Measurements from ENCODE around the gene ADAMTS9. TPM values are rescaled to one million over a fixed set of nuclear protein-coding genes. Genes with fewer than 3 reads are reported as not detected.

The ADAMTS9 gene
- polyA plus RNA-seq, 1 experiment: 0.16 TPM

- DNase-seq (ENCODE audit: low read depth): no peak
- no peaks in the 10 kb centered on the region for H3K27me3 ChIP-seq (ENCODE audit: control insufficient read depth, insufficient read depth, low read length)
- no peaks in the 10 kb centered on the region for H3K36me3 ChIP-seq (ENCODE audit: control insufficient read depth, insufficient read depth, low read length)
- ChIA-PET CTCF (interaction anchor here (0.7 to 1.0 kb wide), 3 partner anchors 9 to 654 kb away, joined by 3 read pairs; no protein-coding TSS in a partner anchor), POLR2A (no interaction called here)
- no peak for TF ChIP-seq CTCF (IDR thresholded peaks at IDR 0.05; ENCODE audit: insufficient read depth, low read depth, low read length)
- no peak overlapping the region for H3K4me3 ChIP-seq (ENCODE audit: low read depth, low read length)
Measured at GRCh38 chr3:64638981-64639481, 48.8 kb downstream of the ADAMTS9 start.

GRCh38 chr3:64638511-64638910 is 49.3 kb downstream of the ADAMTS9 start:
- CTCF ChIA-PET: interaction anchor here (0.9 to 1.0 kb wide), 2 partner anchors 10 to 40 kb away, joined by 3 read pairs; no protein-coding TSS in a partner anchor
- no peaks in the 10 kb centered on the region for H3K36me3 ChIP-seq (ENCODE audit: control insufficient read depth, insufficient read depth, low read length)
- DNase-seq (ENCODE audit: low read depth): no peak
- H3K27me3 ChIP-seq (ENCODE audit: control insufficient read depth, insufficient read depth, low read length): no peaks in the 10 kb centered on the region
- TF ChIP-seq CTCF (IDR thresholded peaks at IDR 0.05; ENCODE audit: insufficient read depth, low read depth, low read length): no peak
- no peak overlapping the region for H3K4me3 ChIP-seq (ENCODE audit: low read depth, low read length)
- POLR2A ChIA-PET: no interaction called here

GRCh38 chr3:64634417-64634816 is 53.4 kb downstream of the ADAMTS9 start:
- no peak for DNase-seq (ENCODE audit: low read depth)
- no peak for TF ChIP-seq CTCF (IDR thresholded peaks at IDR 0.05; ENCODE audit: insufficient read depth, low read depth, low read length)
- H3K4me3 ChIP-seq (ENCODE audit: low read depth, low read length): no peak overlapping the region
- H3K36me3 ChIP-seq (ENCODE audit: control insufficient read depth, insufficient read depth, low read length): no peaks in the 10 kb centered on the region
- H3K27me3 ChIP-seq (ENCODE audit: control insufficient read depth, insufficient read depth, low read length): no peaks in the 10 kb centered on the region
- POLR2A ChIA-PET: no interaction called here
- CTCF ChIA-PET: no interaction called here

GRCh38 chr3:64631951-64632350 is 55.8 kb downstream of the ADAMTS9 start:
- ChIA-PET CTCF (no interaction called here), POLR2A (no interaction called here)
- Histone ChIP-seq H3K36me3 (ENCODE audit: control insufficient read depth, insufficient read depth, low read length) (no peaks in the 10 kb centered on the region), H3K4me3 (ENCODE audit: low read depth, low read length) (no peak overlapping the region), H3K27me3 (ENCODE audit: control insufficient read depth, insufficient read depth, low read length) (no peaks in the 10 kb centered on the region)
- no peak for DNase-seq (ENCODE audit: low read depth)
- no peak for TF ChIP-seq CTCF (IDR thresholded peaks at IDR 0.05; ENCODE audit: insufficient read depth, low read depth, low read length)

- no peak for DNase-seq (ENCODE audit: low read depth)
Measured at GRCh38 chr3:64627471-64628321, 60.1 kb downstream of the ADAMTS9 start.

More at GRCh38 chr3:64627471-64628321, 60.1 kb downstream of the ADAMTS9 start:
- CTCF ChIA-PET: no interaction called here
- Histone ChIP-seq H3K36me3 (ENCODE audit: control insufficient read depth, insufficient read depth, low read length) (no peaks in the 10 kb centered on the region), H3K4me3 (ENCODE audit: low read depth, low read length) (no peak overlapping the region), H3K27me3 (ENCODE audit: control insufficient read depth, insufficient read depth, low read length) (no peaks in the 10 kb centered on the region)
- no peak for TF ChIP-seq CTCF (IDR thresholded peaks at IDR 0.05; ENCODE audit: insufficient read depth, low read depth, low read length)
- POLR2A ChIA-PET: no interaction called here

Measured in BJ (cell line).